AG10803 (cell line): ENCODE measurements around the gene MCTP1.
A peak's percentile ranks its signal among the peaks of the same experiment; 100 is the strongest.

Source experiments
- DNase-seq: peaks from one replicate; pipeline ENCODE4 v3.0.0; 2010; ENCODE audit warnings: low read depth
- H3K4me3 ChIP-seq: 2 replicates; pipeline ENCODE4 v1.5.1; 2011; ENCODE audit warnings: mild to moderate bottlenecking, low read length, control low read depth
- TF ChIP-seq, protein P1 (sequence below): conservative IDR thresholded peaks from 2 replicates; pipeline ENCODE4 v1.5.1; 2011; ENCODE audit warnings: mild to moderate bottlenecking, low read length, control low read depth, inconsistent platforms

MCTP1 gene

DNA sequence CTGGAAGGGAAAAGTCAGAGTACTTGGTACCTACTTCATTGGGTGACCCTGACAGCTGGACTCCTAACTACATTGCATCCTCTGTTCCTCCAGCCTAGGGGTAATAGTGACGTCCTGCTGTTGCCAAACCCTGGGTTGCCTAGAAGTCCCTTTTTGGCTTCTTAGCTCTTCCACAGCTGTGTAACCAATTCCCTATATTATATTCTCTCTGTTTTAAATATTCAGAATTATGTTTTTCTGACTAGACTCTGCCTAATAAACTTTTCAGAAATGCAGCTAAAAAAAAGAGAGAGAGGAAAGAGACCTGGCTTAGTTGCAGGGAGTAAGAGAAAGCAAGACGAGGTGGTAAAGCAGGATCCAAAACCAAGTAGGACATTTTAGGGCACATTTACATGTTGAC lies 28.4 kb downstream of the MCTP1 start:
- TF ChIP-seq, protein P1, sequence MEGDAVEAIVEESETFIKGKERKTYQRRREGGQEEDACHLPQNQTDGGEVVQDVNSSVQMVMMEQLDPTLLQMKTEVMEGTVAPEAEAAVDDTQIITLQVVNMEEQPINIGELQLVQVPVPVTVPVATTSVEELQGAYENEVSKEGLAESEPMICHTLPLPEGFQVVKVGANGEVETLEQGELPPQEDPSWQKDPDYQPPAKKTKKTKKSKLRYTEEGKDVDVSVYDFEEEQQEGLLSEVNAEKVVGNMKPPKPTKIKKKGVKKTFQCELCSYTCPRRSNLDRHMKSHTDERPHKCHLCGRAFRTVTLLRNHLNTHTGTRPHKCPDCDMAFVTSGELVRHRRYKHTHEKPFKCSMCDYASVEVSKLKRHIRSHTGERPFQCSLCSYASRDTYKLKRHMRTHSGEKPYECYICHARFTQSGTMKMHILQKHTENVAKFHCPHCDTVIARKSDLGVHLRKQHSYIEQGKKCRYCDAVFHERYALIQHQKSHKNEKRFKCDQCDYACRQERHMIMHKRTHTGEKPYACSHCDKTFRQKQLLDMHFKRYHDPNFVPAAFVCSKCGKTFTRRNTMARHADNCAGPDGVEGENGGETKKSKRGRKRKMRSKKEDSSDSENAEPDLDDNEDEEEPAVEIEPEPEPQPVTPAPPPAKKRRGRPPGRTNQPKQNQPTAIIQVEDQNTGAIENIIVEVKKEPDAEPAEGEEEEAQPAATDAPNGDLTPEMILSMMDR: no peak
- no peak overlapping the region for H3K4me3 ChIP-seq
- no peak for DNase-seq

DNA sequence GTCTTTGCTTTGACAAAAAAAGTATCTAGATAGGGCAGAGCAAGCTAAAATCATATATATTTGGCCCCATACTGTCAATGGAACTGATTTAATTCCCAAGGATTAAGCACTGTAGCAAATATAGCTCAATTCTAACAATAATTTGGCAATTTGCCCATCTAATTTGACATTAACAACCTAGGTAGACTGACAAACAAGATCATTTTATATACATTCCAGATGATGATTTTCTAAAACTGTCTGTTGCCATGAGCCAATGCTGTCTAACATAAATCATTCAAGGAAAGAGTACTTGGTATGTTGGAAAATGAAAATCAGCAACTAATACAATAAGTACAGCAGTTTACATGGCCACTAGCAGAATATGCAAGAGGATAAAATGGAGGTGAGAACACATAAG lies 32.1 kb downstream of the MCTP1 start:
- H3K4me3 ChIP-seq: no peak overlapping the region
- TF ChIP-seq, protein P1: no peak
- DNase-seq: no peak

DNA sequence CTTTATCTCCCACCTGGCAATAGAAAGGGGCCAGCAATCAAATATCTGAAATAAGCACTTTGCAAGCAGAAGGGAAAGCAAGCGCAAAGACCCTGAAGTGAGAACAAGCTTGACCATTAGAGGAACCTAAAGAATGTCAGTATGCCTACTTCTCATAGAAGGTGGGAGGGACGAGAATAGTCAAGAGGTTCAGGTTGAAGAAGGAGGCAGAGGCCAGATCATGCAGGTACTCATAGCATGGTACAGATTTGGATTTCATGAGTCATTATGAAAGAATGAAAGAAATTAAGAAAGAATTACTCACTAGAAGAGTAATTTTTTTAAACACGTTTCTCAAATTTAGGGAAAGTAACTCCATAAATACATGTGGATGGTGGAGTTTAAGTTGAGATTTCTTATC lies 33.7 kb downstream of the MCTP1 start:
- DNase-seq: no peak
- H3K4me3 ChIP-seq: no peak overlapping the region
- TF ChIP-seq, protein P1: no peak

DNA sequence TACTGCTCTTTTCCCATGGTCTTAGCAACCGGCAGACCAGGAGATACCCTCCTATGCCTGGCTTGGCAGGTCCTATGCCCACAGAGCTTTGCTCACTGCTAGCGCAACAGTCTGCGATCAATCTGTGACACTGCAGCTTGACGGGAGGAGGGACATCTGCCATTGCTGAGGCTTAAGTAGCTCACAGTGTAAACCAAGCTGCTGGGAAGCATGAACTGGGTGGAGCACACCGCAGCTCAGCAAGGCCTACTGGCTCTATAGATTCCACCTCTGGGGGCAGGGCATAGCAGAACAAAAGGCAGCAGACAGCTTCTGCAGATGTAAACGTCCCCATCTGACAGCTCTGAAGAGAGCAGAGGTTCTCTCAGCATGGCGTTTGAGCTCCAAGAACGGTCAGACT lies 40.4 kb downstream of the MCTP1 start:
- DNase-seq: no peak
- TF ChIP-seq, protein P1: no peak
- H3K4me3 ChIP-seq: no peak overlapping the region

DNA sequence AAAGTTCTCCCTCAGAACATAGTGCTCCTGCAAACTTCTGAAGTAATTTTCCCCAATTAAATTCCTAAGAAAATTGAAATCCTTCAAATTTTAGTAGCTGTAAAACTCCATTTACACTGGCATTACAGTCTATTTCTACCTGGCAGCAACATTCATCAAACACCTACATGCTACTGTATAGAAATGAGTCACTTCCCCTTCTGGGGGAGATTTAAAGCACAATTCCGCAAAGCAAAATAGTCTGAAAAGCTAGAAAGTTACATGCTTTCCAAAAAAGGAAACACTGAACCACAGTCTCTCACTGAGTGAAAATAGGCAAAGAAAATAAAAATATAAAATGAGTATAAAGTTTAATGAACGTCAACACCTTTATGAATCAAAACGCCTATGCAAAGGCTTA lies 43.3 kb downstream of the MCTP1 start:
- TF ChIP-seq, protein P1: no peak
- no peak overlapping the region for H3K4me3 ChIP-seq
- DNase-seq: no peak

DNA sequence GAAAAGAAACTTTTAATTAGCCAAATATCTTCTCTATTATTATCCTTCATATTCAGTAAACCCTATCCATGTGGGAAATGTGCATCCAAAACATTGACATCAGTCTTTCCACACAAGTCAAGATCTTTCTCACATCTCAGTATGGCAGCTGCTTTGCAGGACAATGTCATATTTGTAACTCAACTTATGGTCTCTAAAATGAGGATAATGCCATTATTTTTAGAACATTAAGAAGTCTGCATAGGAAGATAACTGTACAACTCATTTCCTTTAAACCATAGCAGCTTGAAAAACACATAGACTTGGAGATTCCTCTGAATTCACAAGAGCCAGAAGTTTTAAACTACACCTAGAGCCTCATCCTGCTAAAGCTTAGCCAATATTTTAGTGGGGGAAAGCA lies 43.7 kb downstream of the MCTP1 start:
- no peak for DNase-seq
- no peak overlapping the region for H3K4me3 ChIP-seq
- TF ChIP-seq, protein P1: no peak

DNA sequence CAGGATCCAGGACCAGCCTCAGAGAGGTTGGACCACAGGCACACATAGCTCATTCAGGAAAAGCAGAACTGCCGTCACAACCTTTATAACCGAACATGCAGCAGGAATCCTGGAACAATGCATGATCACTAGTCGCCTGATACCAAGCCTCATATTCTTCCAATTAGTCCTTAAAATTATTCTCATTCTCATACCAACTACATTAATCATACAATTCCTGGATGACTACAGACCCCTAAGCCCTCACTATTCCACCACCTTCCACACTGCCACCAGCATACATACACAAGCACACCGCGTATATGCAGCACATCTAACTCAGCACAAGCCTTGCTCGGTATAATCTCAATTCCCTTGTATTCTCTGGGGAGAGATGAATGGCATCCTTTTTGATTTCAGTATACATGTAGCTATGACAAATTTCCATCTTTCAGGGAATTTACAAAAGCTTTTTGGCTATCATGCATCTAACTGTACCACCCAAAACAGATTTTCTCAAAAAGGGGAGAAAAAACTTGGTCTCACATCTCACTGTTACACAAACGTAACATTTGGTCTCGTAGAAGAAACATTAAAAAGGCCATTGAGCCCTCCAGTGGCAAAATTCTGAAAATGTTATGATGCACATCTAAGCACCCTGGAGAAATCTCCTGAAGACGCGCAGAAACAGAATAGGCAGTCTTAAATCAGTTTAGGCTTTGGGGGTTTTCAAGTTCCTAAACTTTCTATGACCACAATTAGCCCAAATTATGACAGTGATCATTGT lies 46.2 kb downstream of the MCTP1 start:
- TF ChIP-seq, protein P1: peak; percentile 51
- H3K4me3 ChIP-seq: no peak overlapping the region
- peak; percentile 15 for DNase-seq
